GM23338 (cell line): ENCODE results near the gene FAM78A. TPM values are rescaled to one million over a fixed set of nuclear protein-coding genes. Genes with fewer than 3 reads are reported as not detected.

Source experiments
- ATAC-seq: fragments of 200-7000 bp; cut with Tn5 transposase; 3 replicates; pipeline ENCODE4 v1.9.1; 2020
- DNase-seq: peaks from one replicate; pipeline ENCODE4 v3.0.0-alpha.2; 2015; ENCODE audit warnings: low spot score
- H2AFZ ChIP-seq: fragments of 200-600 bp; sonication (generic); 2 replicates; pipeline ENCODE4 v1.8.0; 2016; ENCODE audit warnings: antibody characterized with exemption, mild to moderate bottlenecking, moderate library complexity
- H3F3A ChIP-seq: fragments of 200-600 bp; sonication (generic); replicated peaks from 2 replicates; pipeline ENCODE4 v1.8.0; 2017; ENCODE audit warnings: antibody characterized with exemption, mixed run types, low read depth
- H3K27ac ChIP-seq: fragments of 200-600 bp; sonication (generic); 2 replicates; pipeline ENCODE4 v1.6.1; 2016; ENCODE audit warnings: low read depth
- H3K27me3 ChIP-seq: fragments of 200-600 bp; sonication (generic); 2 replicates; pipeline ENCODE4 v1.8.0; 2016; ENCODE audit warnings: mild to moderate bottlenecking, mixed run types, moderate library complexity; ENCODE audit not compliant: insufficient read depth
- H3K36me3 ChIP-seq: fragments of 200-600 bp; sonication (generic); 2 replicates; pipeline ENCODE4 v1.8.0; 2016; ENCODE audit warnings: mild to moderate bottlenecking; ENCODE audit not compliant: insufficient read depth
- H3K4me1 ChIP-seq: fragments of 200-600 bp; sonication (generic); 2 replicates; pipeline ENCODE4 v1.8.0; 2016; ENCODE audit warnings: mild to moderate bottlenecking, moderate library complexity; ENCODE audit not compliant: insufficient read depth
- H3K4me2 ChIP-seq: fragments of 200-600 bp; sonication (generic); 2 replicates; pipeline ENCODE4 v1.7.1; 2017; ENCODE audit warnings: mixed run types
- H3K4me3 ChIP-seq: fragments of 200-600 bp; sonication (generic); 2 replicates; pipeline ENCODE4 v1.6.1; 2016; ENCODE audit warnings: mixed run types
- H3K79me2 ChIP-seq: fragments of 200-600 bp; sonication (generic); replicated peaks from 2 replicates; pipeline ENCODE4 v1.8.0; 2017; ENCODE audit warnings: mild to moderate bottlenecking; ENCODE audit not compliant: insufficient read depth
- H3K9me2 ChIP-seq: fragments of 200-600 bp; sonication (generic); 2 replicates; pipeline ENCODE4 v1.8.0; 2017; ENCODE audit not compliant: insufficient read depth
- H4K20me1 ChIP-seq: fragments of 200-600 bp; sonication (generic); replicated peaks from 2 replicates; pipeline ENCODE4 v1.8.0; 2017; ENCODE audit warnings: mild to moderate bottlenecking; ENCODE audit not compliant: insufficient read depth
- H3K27ac Mint-ChIP-seq: 2 replicates; pipeline ENCODE4 v1.8.0; 2020; ENCODE audit warnings: inconsistent platforms, mild to moderate bottlenecking, moderate library complexity, mixed read lengths
- H3K27me3 Mint-ChIP-seq: 3 replicates; pipeline ENCODE4 v1.8.0; 2022; ENCODE audit warnings: low read depth, mild to moderate bottlenecking, moderate library complexity, mixed read lengths, inconsistent platforms; ENCODE audit not compliant: insufficient read depth, poor library complexity
- H3K36me3 Mint-ChIP-seq: 3 replicates; pipeline ENCODE4 v1.8.0; 2021; ENCODE audit warnings: low read depth, mild to moderate bottlenecking, inconsistent platforms, moderate library complexity, mixed read lengths
- H3K4me1 Mint-ChIP-seq: 3 replicates; pipeline ENCODE4 v1.8.0; 2020; ENCODE audit warnings: mild to moderate bottlenecking, inconsistent platforms, mixed read lengths
- H3K4me3 Mint-ChIP-seq: 3 replicates; pipeline ENCODE4 v1.8.0; 2021; ENCODE audit warnings: moderate library complexity, mild to moderate bottlenecking, inconsistent platforms, mixed read lengths
- H3K9me3 Mint-ChIP-seq: 3 replicates; pipeline ENCODE4 v1.8.0; 2020; ENCODE audit warnings: moderate library complexity, mild to moderate bottlenecking, inconsistent platforms, mixed read lengths
- CREB1 ChIP-seq: fragments of 250-450 bp; sonication (Bioruptor Pico); IDR thresholded peaks from 2 replicates; pipeline ENCODE4 v1.5.0; 2020; ENCODE audit warnings: low read depth, mild to moderate bottlenecking, moderate library complexity
- CTCF ChIP-seq, 2 experiments: fragments of 200-600 bp in 1 of 2; sonication (generic) in 1 of 2; conservative IDR thresholded peaks; 2 replicates each; pipeline versions ENCODE4 v1.5.1 to v1.6.1; 2016 to 2017; ENCODE audit warnings: antibody characterized with exemption in 2 of 2, low read depth in 2 of 2, mild to moderate bottlenecking in 2 of 2, moderate library complexity in 1 of 2
- EZH2phosphoT487 ChIP-seq: fragments of 200-600 bp; sonication (generic); IDR thresholded peaks from one replicate; pipeline ENCODE4 v1.8.1; 2018; ENCODE audit warnings: antibody characterized with exemption; ENCODE audit not compliant: unreplicated experiment
- JUNB ChIP-seq: IDR thresholded peaks from one replicate; pipeline ENCODE4 v1.6.1; 2016; ENCODE audit warnings: antibody characterized with exemption; ENCODE audit not compliant: unreplicated experiment
- NANOG ChIP-seq: IDR thresholded peaks from 2 replicates; pipeline ENCODE4 v1.6.1; 2016; ENCODE audit warnings: antibody characterized with exemption, borderline replicate concordance
- REST ChIP-seq: IDR thresholded peaks from one replicate; pipeline ENCODE4 v1.6.1; 2018; ENCODE audit warnings: antibody characterized with exemption; ENCODE audit not compliant: unreplicated experiment
- ZNF114 ChIP-seq: fragments of 250-450 bp; sonication (Bioruptor Pico); IDR thresholded peaks from 2 replicates; pipeline ENCODE4 v1.5.0; 2020; ENCODE audit warnings: mild to moderate bottlenecking, moderate library complexity
- ZNF331 ChIP-seq: fragments of 250-450 bp; sonication (Bioruptor Pico); IDR thresholded peaks from 2 replicates; pipeline ENCODE4 v1.5.0; 2020; ENCODE audit warnings: low read depth, mild to moderate bottlenecking, moderate library complexity
- polyA plus RNA-seq: library from polyadenylated mRNA; unstranded; fragments of >200 nt; fragmentation: Nextera tagmentation; extraction: Ambion mirVana; gene quantifications from 2 replicates; pipeline ENCODE4 v1.2.1, GENCODE V29; 2016
- total RNA-seq: library from RNA; depleted of rRNA; stranded (reverse); fragments of >200 nt; shearing (Covaris generic); gene quantifications from 2 replicates; pipeline ENCODE4 v1.2.3, GENCODE V29; 2014

FAM78A gene
- total and polyA plus RNA-seq, 2 experiments from 2014 or later, result 0.57 to 2.1 TPM

- no peak overlapping the region for H3K4me3 Mint-ChIP-seq
- 0 out of 2 replicates have a peak, but pooled peaks cover 4% of the 10 kb centered on the region for H3F3A ChIP-seq
- no peaks in the 10 kb centered on the region for H3K4me1 ChIP-seq
- DNase-seq, result peak; percentile 0
- TF ChIP-seq ZNF331, result no peak
- no peak for TF ChIP-seq ZNF114 (CRISPR knock-in tag)
- no peak for TF ChIP-seq EZH2phosphoT487
- no peaks in the 10 kb centered on the region for H3K79me2 ChIP-seq
- peak overlapping the region; percentile 84; the same call in 1 of the 2 replicates for H3K27ac ChIP-seq
- H3K27ac Mint-ChIP-seq, result no peak overlapping the region; the same call in 1 of the 2 replicates
- peaks cover 15% of the 10 kb centered on the region for H3K27me3 Mint-ChIP-seq
- no peaks in the 10 kb centered on the region for H3K9me2 ChIP-seq
- H3K4me2 ChIP-seq, result no peak overlapping the region
- H4K20me1 ChIP-seq, result no peaks in the 10 kb centered on the region
- no peaks in the 10 kb centered on the region for H3K36me3 ChIP-seq
- H3K27me3 ChIP-seq, result no peaks in the 10 kb centered on the region
- peaks cover 27% of the 10 kb centered on the region for H3K4me1 Mint-ChIP-seq
- no peak overlapping the region for H2AFZ ChIP-seq
- no peak for ATAC-seq
- H3K9me3 Mint-ChIP-seq, result no peaks in the 10 kb centered on the region
- H3K4me3 ChIP-seq, result no peak overlapping the region
- H3K36me3 Mint-ChIP-seq, result no peaks in the 10 kb centered on the region; the same call in 2 of the 3 replicates
Observed at GRCh38 chr9:131260751-131261452, 15.4 kb downstream of the FAM78A start.

- Mint-ChIP-seq H3K27ac (no peak overlapping the region), H3K36me3 (no peaks in the 10 kb centered on the region; the same call in 2 of the 3 replicates)
- TF ChIP-seq CTCF (conservative IDR thresholded peaks at IDR 0.05; ENCODE audit: low read depth in 2 of 2) (no peak), CREB1 (CRISPR knock-in tag) (no peak)
Observed at GRCh38 chr9:131259916-131260597, 16.3 kb downstream of the FAM78A start.

GRCh38 chr9:131259432-131259898 lies 16.8 kb downstream of the FAM78A start:
- peaks cover 28% of the 10 kb centered on the region for H3K4me1 Mint-ChIP-seq
- no peaks in the 10 kb centered on the region for H3K36me3 ChIP-seq
- H3K9me3 Mint-ChIP-seq, result no peaks in the 10 kb centered on the region
- no peak overlapping the region for H2AFZ ChIP-seq
- H3K79me2 ChIP-seq, result no peaks in the 10 kb centered on the region
- H3K4me3 Mint-ChIP-seq, result no peak overlapping the region
- no peaks in the 10 kb centered on the region for H4K20me1 ChIP-seq
- no peak overlapping the region for H3K4me3 ChIP-seq
- H3K27ac Mint-ChIP-seq, result no peak overlapping the region
- H3K27me3 ChIP-seq, result no peaks in the 10 kb centered on the region
- no peaks in the 10 kb centered on the region for H3K4me1 ChIP-seq
- H3K4me2 ChIP-seq, result no peak overlapping the region
- H3K27ac ChIP-seq, result no peak overlapping the region
- H3K36me3 Mint-ChIP-seq, result no peaks in the 10 kb centered on the region; the same call in 2 of the 3 replicates
- H3F3A ChIP-seq, result 0 out of 2 replicates have a peak, but pooled peaks cover 4% of the 10 kb centered on the region
- ATAC-seq (no peak; the same call in 2 of the 3 replicates), DNase-seq (peak; percentile 2)
- no peaks in the 10 kb centered on the region for H3K9me2 ChIP-seq
- H3K27me3 Mint-ChIP-seq, result peaks cover 16% of the 10 kb centered on the region
- TF ChIP-seq NANOG (no peak), ZNF114 (CRISPR knock-in tag) (no peak), REST (no peak), JUNB (no peak)

More at GRCh38 chr9:131259916-131260597, 16.3 kb downstream of the FAM78A start:
- peak; percentile 5 for DNase-seq
- H3K27me3 ChIP-seq, result no peaks in the 10 kb centered on the region
- H3K4me3 ChIP-seq, result no peak overlapping the region
- no peaks in the 10 kb centered on the region for H3K4me1 ChIP-seq
- peak overlapping the region; percentile 84 for H3K27ac ChIP-seq
- H3K4me1 Mint-ChIP-seq, result peaks cover 28% of the 10 kb centered on the region
- no peak overlapping the region for H2AFZ ChIP-seq
- no peak overlapping the region for H3K4me2 ChIP-seq
- peaks cover 16% of the 10 kb centered on the region for H3K27me3 Mint-ChIP-seq
- H3K79me2 ChIP-seq, result no peaks in the 10 kb centered on the region
- H3K9me3 Mint-ChIP-seq, result no peaks in the 10 kb centered on the region
- no peaks in the 10 kb centered on the region for H3K36me3 ChIP-seq
- H4K20me1 ChIP-seq, result no peaks in the 10 kb centered on the region
- no peaks in the 10 kb centered on the region for H3K9me2 ChIP-seq
- ATAC-seq, result no peak; the same call in 2 of the 3 replicates
- 0 out of 2 replicates have a peak, but pooled peaks cover 4% of the 10 kb centered on the region for H3F3A ChIP-seq
- H3K4me3 Mint-ChIP-seq, result no peak overlapping the region; the same call in 2 of the 3 replicates
